SK-N-SH treated with all-trans-retinoic acid at 6 μM for 48 hours (cell line): ENCODE data around the gene CPZ.

ENCODE experiments used
- ATAC-seq: fragments of 200-7000 bp; cut with Tn5 transposase; 3 replicates; pipeline ENCODE4 v1.9.1; 2020; ENCODE audit warnings: mild to moderate bottlenecking, moderate library complexity
- ARNTL ChIP-seq: fragments of 450-650 bp; formaldehyde crosslinking; IDR thresholded peaks from 2 replicates; pipeline ENCODE4 v1.5.0; 2020; ENCODE audit warnings: low read depth, mild to moderate bottlenecking, moderate library complexity, borderline replicate concordance
- CSRNP3 ChIP-seq: fragments of 250-450 bp; sonication (Bioruptor Pico); IDR thresholded peaks from 2 replicates; pipeline ENCODE4 v1.5.1; 2021; ENCODE audit warnings: mild to moderate bottlenecking, moderate library complexity
- ESRRG ChIP-seq: fragments of 250-450 bp; sonication (Bioruptor Pico); IDR thresholded peaks from 2 replicates; pipeline ENCODE4 v1.6.1; 2021; ENCODE audit warnings: mild to moderate bottlenecking
- GLIS3 ChIP-seq: fragments of 250-450 bp; sonication (Bioruptor Pico); IDR thresholded peaks from 2 replicates; pipeline ENCODE4 v1.5.0; 2020; ENCODE audit warnings: mild to moderate bottlenecking, moderate library complexity
- PATZ1 ChIP-seq: fragments of 250-450 bp; sonication (Bioruptor Pico); IDR thresholded peaks from 2 replicates; pipeline ENCODE4 v1.8.0; 2020; ENCODE audit warnings: mild to moderate bottlenecking, moderate library complexity, borderline replicate concordance
- POU6F1 ChIP-seq: fragments of 250-450 bp; sonication (Bioruptor Pico); IDR thresholded peaks from 2 replicates; pipeline ENCODE4 v1.8.0; 2021; ENCODE audit warnings: low read depth, mild to moderate bottlenecking, moderate library complexity, borderline replicate concordance
- PPARA ChIP-seq: fragments of 250-450 bp; sonication (Bioruptor Pico); IDR thresholded peaks from 2 replicates; pipeline ENCODE4 v1.5.0; 2020; ENCODE audit warnings: mild to moderate bottlenecking, borderline replicate concordance
- RARB ChIP-seq: fragments of 250-450 bp; sonication (Bioruptor Pico); IDR thresholded peaks from 2 replicates; pipeline ENCODE4 v1.8.0; 2021; ENCODE audit warnings: mild to moderate bottlenecking, moderate library complexity
- SNAI2 ChIP-seq: fragments of 250-450 bp; sonication (Bioruptor Pico); IDR thresholded peaks from 2 replicates; pipeline ENCODE4 v1.5.0; 2020; ENCODE audit warnings: mild to moderate bottlenecking, moderate library complexity
- TCF4 ChIP-seq: fragments of 250-450 bp; sonication (Bioruptor Pico); IDR thresholded peaks from 2 replicates; pipeline ENCODE4 v1.8.0; 2021; ENCODE audit warnings: mild to moderate bottlenecking, moderate library complexity, borderline replicate concordance
- TOX ChIP-seq: fragments of 250-450 bp; sonication (Bioruptor Pico); IDR thresholded peaks from 2 replicates; pipeline ENCODE4 v1.8.0; 2021; ENCODE audit warnings: mild to moderate bottlenecking, moderate library complexity, borderline replicate concordance
- ZC3H10 ChIP-seq: fragments of 250-450 bp; sonication (Bioruptor Pico); IDR thresholded peaks from 2 replicates; pipeline ENCODE4 v1.5.1; 2021; ENCODE audit warnings: mild to moderate bottlenecking, moderate library complexity
- ZFP3 ChIP-seq: fragments of 250-450 bp; sonication (Bioruptor Pico); IDR thresholded peaks from 2 replicates; pipeline ENCODE4 v1.5.0; 2020; ENCODE audit warnings: mild to moderate bottlenecking, moderate library complexity
- ZNF70 ChIP-seq: fragments of 450-650 bp; formaldehyde crosslinking; IDR thresholded peaks from 2 replicates; pipeline ENCODE4 v1.5.0; 2020; ENCODE audit warnings: mild to moderate bottlenecking, moderate library complexity
- TF ChIP-seq, protein P1 (sequence below): fragments of 250-450 bp; sonication (Bioruptor Pico); IDR thresholded peaks from 2 replicates; pipeline ENCODE4 v1.5.0; 2020; ENCODE audit warnings: mild to moderate bottlenecking, moderate library complexity

The CPZ gene

DNA sequence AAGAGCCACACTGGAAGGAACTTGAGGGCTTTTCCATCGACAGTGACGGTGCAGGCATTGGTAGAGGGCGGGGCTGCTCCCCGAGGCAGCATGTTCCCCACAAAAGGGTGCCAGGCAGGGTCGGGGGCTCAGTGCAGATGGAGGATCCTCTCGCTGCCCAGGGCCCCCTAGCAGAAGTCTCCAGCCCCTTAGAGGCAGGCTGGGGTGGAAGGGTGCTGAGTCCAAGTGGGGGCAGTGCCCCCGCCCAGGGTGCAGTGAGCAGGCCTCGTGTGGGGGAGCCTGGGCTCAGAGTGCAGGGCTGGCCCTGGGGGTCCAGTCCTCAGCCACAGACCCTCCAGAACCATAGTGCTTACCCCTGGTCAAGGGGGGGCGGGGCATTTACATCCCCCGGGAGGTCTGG is 9.0 kb downstream of the CPZ start:
- no peak for ATAC-seq
- TF ChIP-seq GLIS3 (CRISPR knock-in tag): no peak

DNA sequence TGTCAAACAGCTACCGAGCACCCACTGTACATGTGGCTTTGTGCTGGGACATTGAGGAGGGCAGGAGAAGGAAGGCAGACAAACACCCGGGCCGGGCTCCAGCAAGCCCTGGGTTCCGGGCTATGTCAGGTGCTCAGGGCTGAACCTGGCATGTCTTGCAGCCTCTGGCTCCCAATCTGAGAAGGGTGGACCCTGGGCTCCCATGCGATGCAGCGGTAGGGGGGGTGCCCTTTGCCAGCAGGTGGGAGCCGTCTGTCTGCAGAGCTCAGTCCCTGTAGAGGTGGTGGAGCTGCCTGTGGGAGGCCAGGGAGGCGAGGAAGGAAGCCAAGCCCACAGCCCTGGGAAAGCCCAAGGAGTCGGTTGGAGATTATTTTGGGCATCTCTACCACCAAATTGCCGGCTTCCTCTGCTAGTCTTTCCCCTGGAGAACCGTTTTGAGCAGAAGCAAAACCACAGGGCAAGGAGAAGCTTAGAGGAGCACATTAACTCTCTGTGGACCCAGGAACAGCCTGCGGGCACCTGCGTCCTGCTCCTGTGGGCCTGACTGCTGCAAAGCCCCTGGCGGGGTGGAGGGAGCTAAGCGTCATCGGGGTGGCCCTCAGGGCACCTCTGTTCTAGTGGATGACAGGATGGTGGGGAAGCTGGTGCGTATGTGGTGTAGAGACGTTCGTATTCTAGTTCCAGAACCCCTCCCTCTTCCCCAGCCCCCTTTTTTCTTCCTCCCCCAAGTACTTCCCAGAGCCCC is 10.3 kb downstream of the CPZ start:
- ATAC-seq: no peak
- TF ChIP-seq RARB (CRISPR knock-in tag) (no peak), SNAI2 (CRISPR knock-in tag) (no peak), CSRNP3 (CRISPR knock-in tag) (no peak), ZFP3 (no peak), ZC3H10 (CRISPR knock-in tag) (no peak), ZNF70 (CRISPR knock-in tag) (no peak)
- TF ChIP-seq, protein P1, sequence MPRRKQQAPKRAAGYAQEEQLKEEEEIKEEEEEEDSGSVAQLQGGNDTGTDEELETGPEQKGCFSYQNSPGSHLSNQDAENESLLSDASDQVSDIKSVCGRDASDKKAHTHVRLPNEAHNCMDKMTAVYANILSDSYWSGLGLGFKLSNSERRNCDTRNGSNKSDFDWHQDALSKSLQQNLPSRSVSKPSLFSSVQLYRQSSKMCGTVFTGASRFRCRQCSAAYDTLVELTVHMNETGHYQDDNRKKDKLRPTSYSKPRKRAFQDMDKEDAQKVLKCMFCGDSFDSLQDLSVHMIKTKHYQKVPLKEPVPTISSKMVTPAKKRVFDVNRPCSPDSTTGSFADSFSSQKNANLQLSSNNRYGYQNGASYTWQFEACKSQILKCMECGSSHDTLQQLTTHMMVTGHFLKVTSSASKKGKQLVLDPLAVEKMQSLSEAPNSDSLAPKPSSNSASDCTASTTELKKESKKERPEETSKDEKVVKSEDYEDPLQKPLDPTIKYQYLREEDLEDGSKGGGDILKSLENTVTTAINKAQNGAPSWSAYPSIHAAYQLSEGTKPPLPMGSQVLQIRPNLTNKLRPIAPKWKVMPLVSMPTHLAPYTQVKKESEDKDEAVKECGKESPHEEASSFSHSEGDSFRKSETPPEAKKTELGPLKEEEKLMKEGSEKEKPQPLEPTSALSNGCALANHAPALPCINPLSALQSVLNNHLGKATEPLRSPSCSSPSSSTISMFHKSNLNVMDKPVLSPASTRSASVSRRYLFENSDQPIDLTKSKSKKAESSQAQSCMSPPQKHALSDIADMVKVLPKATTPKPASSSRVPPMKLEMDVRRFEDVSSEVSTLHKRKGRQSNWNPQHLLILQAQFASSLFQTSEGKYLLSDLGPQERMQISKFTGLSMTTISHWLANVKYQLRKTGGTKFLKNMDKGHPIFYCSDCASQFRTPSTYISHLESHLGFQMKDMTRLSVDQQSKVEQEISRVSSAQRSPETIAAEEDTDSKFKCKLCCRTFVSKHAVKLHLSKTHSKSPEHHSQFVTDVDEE (CRISPR knock-in tag): no peak

DNA sequence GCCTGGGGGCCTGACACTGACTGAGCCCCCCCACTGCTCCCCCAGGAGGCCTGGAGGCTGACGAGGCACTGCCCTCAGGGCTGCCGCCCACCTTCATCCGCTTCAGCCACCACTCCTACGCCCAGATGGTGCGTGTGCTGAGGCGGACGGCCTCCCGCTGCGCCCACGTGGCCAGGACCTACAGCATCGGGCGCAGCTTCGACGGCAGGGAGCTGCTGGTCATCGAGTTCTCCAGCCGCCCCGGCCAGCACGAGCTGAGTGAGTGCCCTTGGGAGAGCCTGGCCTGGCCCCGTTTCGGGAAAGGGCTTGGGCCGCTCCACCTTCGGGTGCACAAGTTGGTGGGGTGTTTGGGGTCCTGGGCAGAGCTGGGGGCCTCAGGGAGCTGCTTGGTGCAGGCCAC is 11.4 kb downstream of the CPZ start:
- ATAC-seq: no peak
- TF ChIP-seq RARB (CRISPR knock-in tag): no peak
- no peak for TF ChIP-seq ZC3H10 (CRISPR knock-in tag)
- TF ChIP-seq ZFP3: no peak
- no peak for TF ChIP-seq PPARA
- TF ChIP-seq ZNF70 (CRISPR knock-in tag): no peak
- TF ChIP-seq CSRNP3 (CRISPR knock-in tag): no peak

- ATAC-seq: no peak
- TF ChIP-seq CSRNP3 (CRISPR knock-in tag): no peak
- TF ChIP-seq POU6F1 (CRISPR knock-in tag): no peak
- no peak for TF ChIP-seq ZC3H10 (CRISPR knock-in tag)
- no peak for TF ChIP-seq ESRRG (CRISPR knock-in tag)
- no peak for TF ChIP-seq TOX (CRISPR knock-in tag)
Measured at GRCh38 chr4:8605289-8605688, 12.7 kb downstream of the CPZ start.

DNA sequence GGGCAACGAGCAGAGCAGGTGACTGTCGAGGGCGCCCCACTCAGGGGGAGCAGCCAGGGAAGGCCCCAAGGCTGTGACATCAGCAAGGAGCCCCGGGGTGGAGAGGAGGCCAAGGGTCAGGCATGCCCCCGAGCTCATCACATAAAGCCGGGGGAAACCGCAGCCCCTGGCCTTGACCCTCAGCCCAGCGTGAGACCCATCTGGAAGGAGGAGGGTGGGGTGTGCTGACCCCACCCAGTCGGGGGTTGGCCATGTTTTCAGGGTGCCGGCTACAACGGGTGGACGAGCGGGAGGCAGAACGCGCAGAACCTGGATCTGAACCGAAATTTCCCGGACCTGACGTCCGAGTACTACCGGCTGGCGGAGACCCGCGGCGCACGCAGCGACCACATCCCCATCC is 13.9 kb downstream of the CPZ start:
- no peak for ATAC-seq

More for the DNA sequence above, 13.9 kb downstream of the CPZ start:
- TF ChIP-seq ARNTL (CRISPR knock-in tag) (no peak), ZNF70 (CRISPR knock-in tag) (no peak), TCF4 (no peak), ZC3H10 (CRISPR knock-in tag) (no peak), PATZ1 (no peak)
- TF ChIP-seq, all 23 proteins: peak for 0
